Medulla oblongata (tissue), 1 donor: ENCODE results near the gene FNIP2.
"Not testable (repeated sequence)": the region's sequence is repeated elsewhere in the genome, so short reads cannot be mapped to it uniquely, and the experiment has no call there.

Experiments
- DNase-seq: peaks from one replicate; pipeline ENCODE4 v3.0.0-alpha.2; 2015; ENCODE audit errors: extremely low spot score

The FNIP2 gene

DNA sequence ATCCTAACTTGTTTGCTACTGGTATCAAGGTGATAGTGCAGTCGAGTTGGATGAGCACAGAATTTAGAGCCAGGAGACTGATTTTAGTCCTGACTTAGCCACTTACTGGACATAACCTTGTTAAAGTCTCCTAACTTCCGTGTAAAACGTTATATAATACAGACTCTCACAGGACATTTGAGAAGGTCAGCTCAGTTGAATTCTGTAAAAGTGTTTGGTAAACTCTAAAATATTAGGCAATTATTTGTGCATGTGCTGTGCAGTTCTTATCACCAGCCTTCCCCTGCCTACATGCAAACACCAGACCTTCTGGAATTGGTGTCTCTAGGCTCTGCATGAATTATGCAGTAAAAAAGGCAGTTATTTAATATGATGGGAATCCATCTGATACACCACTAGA, 45.4 kb downstream of the FNIP2 start:
- no peak for DNase-seq

DNA sequence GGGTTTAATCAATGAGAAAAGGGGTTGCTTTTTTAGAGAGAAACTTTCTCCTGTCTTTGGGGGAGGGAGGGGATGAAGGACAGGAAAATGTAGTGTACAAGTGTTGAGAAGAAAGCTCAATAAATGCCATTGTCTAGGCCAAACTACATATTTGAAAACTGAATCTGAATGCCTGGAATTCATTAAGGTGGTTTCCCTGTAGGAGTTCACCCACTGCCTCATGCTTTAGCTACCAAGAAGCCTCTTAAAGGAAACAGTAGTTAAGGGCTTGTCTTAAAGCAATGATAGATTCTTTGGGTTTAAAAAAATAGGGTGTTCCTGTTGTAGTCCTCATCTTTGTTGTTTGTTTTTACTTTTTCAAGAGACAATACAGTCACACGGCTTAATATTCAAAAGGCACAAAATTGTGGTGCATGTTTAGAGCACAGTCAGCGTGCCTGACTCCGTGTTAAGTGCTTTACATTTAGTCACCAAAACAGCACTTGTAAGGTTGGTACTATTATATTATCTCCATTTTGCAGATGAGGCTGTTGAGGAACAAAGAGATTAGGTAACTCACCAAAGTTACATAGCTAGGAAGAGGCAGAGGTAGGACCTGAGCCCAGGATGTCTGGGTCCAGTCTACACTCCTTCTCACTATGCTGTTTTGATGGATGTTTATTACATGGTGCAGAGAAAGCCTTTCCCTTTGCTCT, 46.0 kb downstream of the FNIP2 start:
- DNase-seq: no peak

DNA sequence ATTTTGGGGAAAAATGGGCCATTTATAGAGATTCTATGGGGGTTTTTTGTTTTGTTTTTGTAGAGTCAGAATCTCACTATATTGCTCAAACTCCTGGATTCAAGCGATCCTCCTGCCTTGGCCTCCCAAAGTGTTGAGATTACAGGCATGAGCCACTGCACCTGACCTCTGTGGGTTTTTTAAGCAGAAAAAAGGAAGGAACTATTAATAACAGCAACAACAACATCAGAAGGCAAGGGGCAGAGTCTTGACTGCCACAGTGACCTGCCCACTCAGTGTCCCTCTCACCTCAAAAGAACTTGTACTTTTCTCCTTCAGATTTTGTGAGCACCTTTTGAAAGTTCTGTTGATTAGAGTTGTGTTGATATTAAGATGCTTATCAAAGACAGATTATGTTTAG, 48.1 kb downstream of the FNIP2 start:
- no peak for DNase-seq

DNA sequence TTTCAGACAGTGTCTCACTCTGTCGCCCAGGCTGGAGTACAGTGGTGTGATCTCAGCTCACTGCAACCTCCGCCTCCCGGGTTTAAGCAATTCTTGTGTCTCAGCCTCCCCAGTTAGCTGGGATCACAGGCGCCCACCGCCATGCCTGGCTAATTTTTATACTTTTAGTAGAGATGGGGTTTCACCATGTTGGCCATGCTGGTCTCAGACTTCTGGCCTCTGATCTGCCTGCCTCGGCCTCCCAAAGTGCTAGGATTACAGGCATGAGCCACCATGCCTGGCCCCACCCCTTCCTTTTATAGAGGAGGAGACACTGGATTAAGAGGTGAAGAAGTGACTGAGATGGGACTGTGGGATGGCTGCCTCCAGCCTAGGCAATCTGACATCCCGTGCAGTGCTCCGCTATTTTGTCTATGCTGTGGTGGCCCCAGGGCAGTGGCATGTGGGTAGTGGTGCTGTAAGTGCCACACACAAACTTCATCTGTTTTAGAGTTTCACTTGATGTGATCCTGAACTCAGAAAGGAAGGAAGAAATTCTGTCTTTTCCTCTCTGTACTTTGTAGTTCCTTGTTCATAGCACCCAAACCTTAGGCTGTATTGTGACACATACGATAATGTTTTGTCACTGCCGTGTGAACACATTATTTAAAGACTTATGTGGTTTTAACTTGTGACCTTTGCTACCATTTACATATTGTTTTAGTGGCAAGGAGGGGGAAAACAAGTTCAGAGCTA, 48.9 kb downstream of the FNIP2 start:
- DNase-seq: peak; percentile 59

DNA sequence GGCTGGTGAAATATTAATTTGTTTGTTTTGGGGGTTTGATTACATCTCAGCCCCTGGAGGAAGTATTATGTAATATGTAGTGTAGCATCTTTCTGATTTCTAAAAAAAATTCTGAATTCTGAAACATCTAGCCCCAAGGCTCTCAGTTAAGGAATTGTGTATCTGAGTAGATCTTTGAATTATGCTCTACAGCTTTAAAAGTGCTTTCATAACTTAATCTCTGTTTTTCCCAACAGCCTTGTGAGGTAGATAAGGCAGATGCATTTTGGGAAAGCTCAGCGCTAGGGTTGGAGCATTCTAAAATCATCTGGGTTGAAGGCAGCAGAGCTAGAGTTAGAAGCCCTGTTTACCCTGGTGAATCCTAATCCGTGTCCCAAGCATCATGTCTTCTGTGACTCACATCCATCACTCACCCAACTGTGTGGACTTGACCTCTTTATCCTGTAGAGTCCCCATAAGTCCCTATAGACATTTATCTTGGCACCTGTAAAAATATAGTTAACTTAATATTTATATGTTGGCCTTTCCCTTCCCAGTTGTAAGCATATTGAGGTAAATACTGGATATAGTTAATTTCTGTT, 49.8 kb downstream of the FNIP2 start:
- DNase-seq: no peak

DNA sequence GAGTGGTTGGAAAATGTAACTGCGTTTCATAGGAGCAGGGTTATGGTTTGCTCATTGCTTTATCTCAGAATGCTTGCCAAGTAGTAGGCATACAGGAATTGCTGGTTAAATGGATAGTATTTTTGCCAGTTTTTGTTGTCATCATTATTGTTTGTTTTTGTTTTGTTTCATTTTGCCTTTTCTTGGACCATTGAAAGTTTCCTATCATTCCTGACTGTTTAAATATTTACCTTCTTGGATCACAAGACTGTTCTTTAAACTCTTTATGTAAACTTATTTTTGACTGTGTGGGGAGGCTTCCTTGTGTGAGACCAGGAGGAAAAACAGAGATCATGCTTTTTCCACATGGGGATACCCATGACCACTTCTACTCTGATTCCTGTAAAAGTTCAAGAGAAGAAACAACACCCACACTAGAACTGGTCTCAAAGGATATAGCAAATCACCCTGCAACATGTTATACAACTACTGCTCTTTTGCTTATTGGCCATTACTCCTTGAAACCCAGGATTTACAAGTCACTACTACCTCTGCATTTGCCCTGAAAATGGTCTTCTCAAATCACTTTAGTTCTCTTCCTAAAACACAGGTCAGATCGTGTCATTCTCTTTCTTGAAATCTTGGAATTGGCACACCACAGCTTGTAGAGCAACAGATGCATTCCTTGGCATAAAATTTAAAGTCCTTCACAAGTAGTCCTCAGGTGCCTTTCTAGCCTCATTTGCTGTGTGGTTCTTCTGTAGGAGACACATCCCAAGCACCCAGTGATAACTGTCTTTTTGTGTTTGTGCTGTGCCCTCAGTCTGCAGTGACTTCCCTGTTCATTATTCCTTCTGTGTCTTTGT, 51.3 kb downstream of the FNIP2 start:
- peak; percentile 51 for DNase-seq

DNA sequence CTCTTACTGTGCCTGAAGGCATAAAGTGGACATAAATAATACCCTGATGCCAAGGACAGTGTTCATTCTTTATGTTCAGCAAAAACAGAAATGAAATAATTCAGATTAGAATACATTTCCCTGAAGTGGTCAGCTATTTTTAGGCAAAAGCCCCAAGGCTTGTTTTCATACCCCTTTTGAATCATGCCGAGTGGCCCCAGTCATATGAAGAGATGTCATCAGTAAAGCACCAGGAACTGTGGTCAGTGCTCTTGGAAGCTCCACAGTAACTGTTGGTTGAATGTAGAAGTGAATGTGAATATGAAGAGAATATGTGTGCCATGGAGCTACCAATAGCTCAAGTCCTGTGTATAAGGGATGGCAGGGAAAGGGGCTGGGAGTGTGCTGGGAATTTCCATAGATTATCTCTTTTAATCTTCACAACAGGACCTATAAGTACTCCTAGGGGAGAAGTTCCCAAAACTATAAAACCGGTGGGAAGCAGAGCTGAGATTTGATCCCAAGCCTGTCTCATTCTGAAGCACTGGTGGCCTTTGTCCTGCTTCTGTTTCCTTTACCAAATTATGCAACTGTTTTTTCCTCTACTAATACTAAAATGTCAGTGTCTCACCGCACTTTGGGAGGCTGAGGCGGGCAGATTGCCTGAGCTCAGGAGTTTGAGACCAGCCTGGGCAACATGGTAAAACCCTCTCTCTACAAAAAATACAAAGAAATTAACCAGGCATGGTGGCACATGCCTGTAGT, 52.6 kb downstream of the FNIP2 start:
- no peak for DNase-seq

DNA sequence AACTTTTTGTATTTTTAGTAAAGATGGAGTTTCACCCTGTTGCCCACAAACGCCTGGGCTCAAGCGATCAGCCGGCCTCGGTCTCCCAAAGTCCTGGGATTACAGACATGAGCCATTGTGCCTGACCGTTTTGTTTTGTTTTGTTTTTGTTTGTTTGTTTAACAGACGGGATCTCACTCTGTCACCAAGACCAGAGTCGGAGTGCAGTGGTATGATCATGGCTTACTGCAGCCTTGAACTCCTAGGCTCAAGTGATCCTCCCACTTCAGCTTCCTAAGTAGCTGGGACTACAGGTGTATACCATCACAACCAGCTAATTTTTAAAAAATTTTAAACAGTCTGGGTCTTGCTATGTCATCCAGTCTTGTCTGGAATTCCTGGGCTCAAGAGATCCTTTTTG, 53.5 kb downstream of the FNIP2 start:
- no peak for DNase-seq

DNA sequence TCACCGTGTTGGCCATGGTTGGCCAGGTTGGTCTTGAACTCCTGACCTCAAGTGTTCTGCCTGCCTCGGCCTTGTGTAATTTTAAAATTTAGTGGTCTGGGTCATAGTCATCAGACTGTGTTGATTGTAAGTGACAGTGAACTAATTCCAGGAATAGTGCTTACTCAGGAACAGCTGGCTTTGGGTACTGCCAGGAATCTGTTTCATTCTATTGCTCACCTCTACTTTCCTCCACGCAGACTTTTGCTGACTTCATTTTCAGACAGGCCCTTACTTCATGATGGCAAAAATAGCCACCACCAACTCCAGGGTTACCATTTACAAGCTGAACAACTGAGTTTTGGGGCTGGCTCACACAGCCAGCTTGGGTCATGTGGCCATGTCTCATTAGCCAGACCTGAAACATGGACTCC, 54.6 kb downstream of the FNIP2 start:
- no peak for DNase-seq

DNA sequence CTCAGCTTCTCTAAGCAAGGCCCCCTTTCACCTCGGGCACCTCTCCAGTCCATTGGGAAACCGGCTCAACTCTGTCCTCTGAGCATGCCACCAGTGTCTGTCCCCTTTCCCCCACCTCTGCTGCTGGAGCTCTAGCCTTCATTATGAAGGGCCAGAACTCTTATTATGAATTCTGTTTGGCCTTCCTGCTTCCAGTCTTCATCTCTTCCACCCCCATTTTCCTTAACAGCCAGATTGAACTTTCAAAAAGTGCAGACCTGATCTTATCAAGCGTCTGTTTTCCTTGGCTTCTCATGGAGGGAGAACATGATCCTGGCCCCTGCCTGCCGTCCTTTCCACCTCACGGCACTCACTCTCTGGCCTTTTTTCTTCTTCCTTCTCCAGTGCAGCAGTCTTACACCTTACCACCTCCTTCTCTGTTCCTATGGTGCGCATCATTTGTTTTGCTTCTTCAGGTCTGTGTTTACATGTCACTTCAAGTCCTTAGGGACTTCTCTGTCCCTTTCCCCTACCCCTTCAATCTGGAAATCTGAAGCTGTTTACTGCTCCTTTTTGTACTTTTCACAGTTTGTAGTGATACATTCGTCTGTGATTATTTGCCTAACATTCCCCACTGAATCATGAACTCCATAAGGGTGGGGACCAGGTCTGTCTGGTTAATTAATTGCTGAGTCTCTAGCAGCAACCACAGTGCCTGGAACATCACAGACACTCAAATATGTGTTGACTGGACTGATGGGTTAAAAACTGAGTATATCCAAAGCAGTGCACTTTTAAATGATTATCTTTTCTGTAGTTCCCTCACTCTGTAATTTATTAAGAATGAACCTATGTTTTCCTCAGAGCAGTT, 55.8 kb downstream of the FNIP2 start:
- DNase-seq: no peak

DNA sequence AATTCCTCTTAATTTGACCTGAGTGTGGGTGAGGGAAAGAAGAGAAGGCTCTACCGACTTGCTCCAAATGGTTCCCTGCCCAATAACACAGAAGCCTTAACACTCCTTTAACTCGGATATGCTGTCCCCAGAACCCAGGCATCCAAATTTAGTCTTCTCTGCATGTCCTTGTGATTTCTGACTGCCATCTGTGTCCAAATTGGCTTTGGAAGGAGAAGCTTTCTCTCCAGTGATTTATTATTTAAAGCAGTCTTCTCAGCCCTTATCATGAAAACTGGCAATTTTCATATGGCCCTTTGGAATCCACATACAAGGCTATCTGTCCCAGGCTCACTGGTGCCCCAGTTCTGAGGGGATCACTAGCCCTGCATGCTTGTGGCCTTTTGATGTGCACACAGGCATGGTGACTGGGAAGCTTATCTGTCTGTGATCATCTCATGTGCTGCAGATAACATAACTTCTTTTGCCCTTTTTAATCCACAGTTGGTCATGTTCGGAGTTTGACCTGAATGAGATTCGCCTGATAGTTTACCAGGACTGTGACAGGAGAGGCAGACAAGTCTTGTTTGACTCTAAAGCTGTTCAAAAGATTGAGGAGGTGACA, 56.7 kb downstream of the FNIP2 start:
- DNase-seq: no peak

DNA sequence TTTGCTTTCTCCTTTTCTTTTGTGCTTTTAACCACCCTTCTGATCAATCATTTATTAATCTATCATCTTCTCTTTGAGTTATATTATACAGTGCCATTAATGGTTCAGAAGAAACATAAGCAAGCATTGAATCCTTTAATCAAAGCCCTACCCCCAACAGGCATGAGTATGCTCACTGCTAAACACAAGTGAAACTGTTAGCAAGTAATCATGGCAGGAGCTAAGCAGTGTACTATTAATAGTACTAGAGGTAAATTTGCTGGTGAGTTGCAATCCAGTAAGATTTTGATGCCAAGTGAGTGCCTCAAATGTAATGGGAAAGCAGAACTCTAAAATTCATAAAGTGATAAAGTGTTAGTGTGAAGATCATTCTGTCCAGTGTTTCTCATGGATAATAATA, 57.2 kb downstream of the FNIP2 start:
- no peak for DNase-seq

DNA sequence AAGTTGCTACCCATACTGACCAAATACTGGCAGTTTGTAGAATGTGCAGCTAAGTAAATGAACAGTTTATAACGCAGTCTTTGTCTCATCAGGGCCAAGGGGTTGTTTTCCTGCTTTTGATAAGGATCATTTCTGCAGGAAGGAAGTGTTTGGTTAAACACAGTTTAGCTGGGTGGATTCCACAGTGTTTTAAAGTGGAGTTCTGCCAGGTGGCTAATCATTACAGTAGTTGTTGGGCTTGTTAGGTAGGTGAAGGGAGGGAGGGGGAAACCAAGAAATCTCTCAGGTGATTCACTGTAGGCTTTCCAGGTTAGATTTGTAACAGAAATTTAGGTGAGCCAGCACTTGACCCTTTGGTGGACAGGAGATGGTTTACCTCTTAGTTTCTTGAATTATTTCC, 58.1 kb downstream of the FNIP2 start:
- no peak for DNase-seq

DNA sequence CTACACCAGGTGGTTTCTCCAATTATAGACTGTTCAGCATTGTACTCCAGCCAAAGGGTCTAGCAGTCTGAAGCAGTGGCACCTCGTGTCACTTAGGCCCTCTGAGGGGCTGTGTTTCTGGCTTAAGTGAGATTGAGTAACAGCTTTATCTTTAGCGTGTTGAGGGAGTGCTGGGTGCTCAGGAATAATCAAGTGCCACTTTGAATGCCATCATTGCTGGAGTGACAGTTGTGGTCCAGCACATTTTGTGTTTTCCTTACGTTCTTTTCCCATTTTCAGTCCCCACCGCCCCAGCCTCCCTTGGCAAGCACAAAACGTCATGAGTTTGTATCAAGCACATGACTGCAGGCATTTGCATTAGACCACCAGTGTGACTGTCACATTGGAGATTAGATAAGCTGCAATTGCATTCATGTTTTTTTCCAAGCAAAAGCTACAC, 58.7 kb downstream of the FNIP2 start:
- no peak for DNase-seq

DNA sequence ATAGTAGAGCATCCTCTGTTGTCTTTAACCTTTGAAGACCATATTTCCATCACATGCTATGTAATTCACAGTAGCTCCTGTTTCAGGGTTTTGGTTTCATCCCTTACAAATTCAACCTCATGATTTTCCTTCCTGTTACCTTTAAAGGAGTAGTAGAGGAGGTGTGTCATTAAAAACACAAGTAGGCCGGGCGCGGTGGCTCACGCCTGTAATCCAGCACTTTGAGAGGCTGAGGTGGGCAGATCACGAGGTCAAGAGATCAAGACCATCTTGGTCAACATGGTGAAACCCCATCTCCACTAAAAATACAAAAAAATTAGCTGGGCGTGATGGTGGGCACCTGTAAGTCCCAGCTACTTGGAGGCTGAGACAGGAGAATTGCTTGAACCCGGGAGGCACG, 59.3 kb downstream of the FNIP2 start:
- not testable (repeated sequence) for DNase-seq

DNA sequence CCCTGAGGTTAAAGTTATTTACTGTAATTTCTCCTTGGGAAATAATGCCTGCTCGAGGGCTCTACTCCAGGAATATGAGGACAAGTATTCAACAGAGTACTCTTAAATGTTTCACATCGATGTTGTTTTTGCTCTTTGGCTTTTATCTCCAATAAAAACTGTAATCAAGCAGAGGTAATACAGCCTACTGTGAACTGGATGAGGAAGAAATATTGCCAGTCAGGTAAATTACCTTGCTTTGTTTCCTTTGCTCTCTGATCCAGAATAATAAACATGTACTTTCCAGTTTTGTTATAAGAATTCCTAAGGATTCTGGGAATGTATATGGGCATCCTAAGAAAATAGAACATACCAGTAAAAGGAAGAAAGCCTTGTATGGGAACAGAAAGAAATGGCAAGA, 60.4 kb downstream of the FNIP2 start:
- DNase-seq: no peak

DNA sequence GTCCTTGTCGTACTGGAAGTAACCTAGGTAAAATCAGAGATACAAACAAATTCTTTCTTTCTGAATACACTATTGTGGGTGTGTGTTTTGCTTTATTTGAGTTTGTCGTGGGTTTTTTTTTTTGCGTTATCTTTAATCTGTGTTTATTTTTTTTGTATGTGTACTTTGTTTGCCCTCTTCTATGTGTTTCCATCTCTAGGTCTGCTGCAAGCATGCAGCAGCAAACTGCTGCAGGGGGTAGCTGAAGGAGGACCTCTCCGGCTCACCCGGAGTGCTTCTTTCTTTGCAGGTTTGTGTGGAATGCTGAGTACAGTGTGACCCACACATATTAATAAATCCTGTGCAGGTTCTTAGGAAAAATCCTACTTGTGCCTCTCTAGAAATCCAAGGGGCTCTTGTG, 64.8 kb downstream of the FNIP2 start:
- DNase-seq: no peak

DNA sequence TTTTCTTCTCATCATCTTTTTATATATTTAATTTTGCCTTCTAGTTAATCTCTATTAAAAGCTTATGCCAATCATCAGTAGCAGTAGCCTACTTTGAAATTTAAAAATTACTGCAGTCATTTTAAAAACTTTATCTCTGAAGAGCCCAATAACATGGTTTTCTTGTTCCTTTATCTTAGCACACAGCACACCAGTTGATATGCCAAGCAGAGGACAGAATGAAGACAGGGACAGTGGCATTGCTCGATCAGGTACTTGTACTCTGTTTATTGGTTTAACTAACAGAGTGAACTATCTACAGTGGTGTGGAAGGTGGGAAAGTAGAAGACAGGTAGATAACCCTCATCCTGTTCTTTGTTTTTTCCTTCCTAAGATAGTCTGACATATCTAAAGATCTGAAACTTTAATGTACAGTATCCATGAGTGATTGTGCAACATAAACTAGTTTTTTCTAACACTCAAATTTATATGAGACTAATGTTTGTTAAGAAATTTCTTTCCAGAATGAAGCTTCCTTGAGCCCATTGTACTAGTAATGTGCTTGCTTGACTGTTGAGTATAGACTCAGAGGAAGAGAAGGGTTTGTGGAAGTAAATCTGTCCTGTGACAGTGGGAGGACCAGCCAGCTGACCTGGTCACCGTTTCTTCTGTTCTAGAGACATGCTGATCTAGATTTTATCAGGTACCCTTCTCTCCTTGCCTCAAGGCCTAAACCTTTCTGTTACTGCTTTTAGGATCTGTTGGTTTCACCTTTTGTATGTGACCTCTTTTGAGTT, 66.6 kb downstream of the FNIP2 start:
- DNase-seq: no peak

DNA sequence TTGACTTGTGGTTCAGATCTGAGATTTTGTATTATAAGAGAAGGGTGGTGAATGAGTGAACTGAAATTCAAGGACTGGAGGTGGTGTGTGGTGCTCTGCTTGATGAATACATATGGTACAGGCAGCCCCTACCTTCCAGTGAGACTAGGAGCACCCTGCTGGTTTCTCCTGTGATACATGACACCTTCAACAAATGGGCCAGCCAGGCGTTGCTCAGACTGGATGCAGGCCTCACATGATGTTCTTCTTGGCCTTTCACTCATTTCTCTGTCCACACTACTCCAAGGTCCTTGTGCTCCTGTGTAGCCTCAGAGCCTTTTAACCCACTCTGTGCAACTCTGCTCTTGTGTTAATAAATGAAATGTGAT, 67.2 kb downstream of the FNIP2 start:
- DNase-seq: no peak
